HCT116 (cell line): ENCODE data around the gene PKNOX2. TPM values are rescaled to one million over a fixed set of nuclear protein-coding genes. Genes with fewer than 3 reads are reported as not detected.

Experiments
- ATAC-seq: fragments of 200-7000 bp; cut with Tn5 transposase; 2 replicates; pipeline ENCODE4 v1.9.1; 2020; ENCODE audit warnings: mild to moderate bottlenecking, moderate library complexity
- BruUV-seq: library from RNA; stranded (reverse); fragments of 400-500 nt; replicated peaks from 2 replicates; lab custom pipeline; 2021; lab: Mats Ljungman, UMichigan
- CTCF ChIA-PET: fragments of 300-600 bp; sonication (Branson Sonifier 250); formaldehyde crosslinking; loops from one replicate; lab custom pipeline; 2021; ENCODE audit warnings: antibody characterized with exemption; lab: Charles Lee
- POLR2A ChIA-PET: fragments of 300-600, 350-600 bp; sonication (Branson Sonifier 250); formaldehyde crosslinking; loops from one replicate; lab custom pipeline; 2021; ENCODE audit warnings: antibody characterized with exemption; lab: Charles Lee
- RAD21 ChIA-PET, 2 experiments: fragments of 300-600 bp; sonication (Branson Sonifier 250); formaldehyde crosslinking; loops; one replicate each; lab custom pipeline; 2023; ENCODE audit warnings: low total read pairs in 2 of 2; ENCODE audit not compliant: uncharacterized antibody in 2 of 2, unreplicated experiment in 2 of 2, low non-redundant PET in 1 of 2; lab: Charles Lee
- DNase-seq: peaks from one replicate; pipeline ENCODE4 v3.0.0-alpha.2; 2010; ENCODE audit warnings: low read depth, low spot score
- H2AFZ ChIP-seq: fragments of 200-600 bp; shearing (Covaris generic), sonication (generic); 2 replicates; pipeline ENCODE4 v1.6.1; 2017; ENCODE audit warnings: low read depth, mixed run types, mixed read lengths, antibody characterized with exemption, low read length; ENCODE audit not compliant: poor library complexity, severe bottlenecking
- H3K27ac ChIP-seq: 2 replicates; pipeline ENCODE4 v1.5.1; 2012; ENCODE audit warnings: low read depth, low read length
- H3K27me3 ChIP-seq: fragments of 200-600 bp; sonication (generic); 2 replicates; pipeline ENCODE4 v1.6.1; 2016; ENCODE audit warnings: mixed run types, low read length, mixed read lengths; ENCODE audit not compliant: insufficient read depth
- H3K36me3 ChIP-seq, 2 experiments: fragments of 200-500 bp in 1 of 2; fragments of 200-600 bp in 1 of 2; sonication (Bioruptor generic) in 1 of 2; sonication (generic) in 1 of 2; 2 replicates each; pipeline versions ENCODE4 v1.5.1 to v1.6.1; 2014 to 2016; ENCODE audit warnings: low read length in 2 of 2, inconsistent platforms in 1 of 2, mixed read lengths in 1 of 2, mixed run types in 1 of 2; ENCODE audit not compliant: insufficient read depth in 2 of 2, control insufficient read depth in 1 of 2
- H3K4me1 ChIP-seq, 2 experiments: fragments of 200-600 bp in 1 of 2; sonication (generic) in 1 of 2; 2 replicates each; pipeline versions ENCODE4 v1.5.1 to v1.6.1; 2012 to 2017; ENCODE audit warnings: low read length in 2 of 2, inconsistent platforms in 1 of 2, mild to moderate bottlenecking in 1 of 2, mixed read lengths in 1 of 2, mixed run types in 1 of 2, moderate library complexity in 1 of 2; ENCODE audit not compliant: insufficient read depth in 2 of 2, control insufficient read depth in 1 of 2
- H3K4me2 ChIP-seq: fragments of 200-600 bp; sonication (generic); 2 replicates; pipeline ENCODE4 v1.6.1; 2017; ENCODE audit warnings: mixed run types, low read length, mixed read lengths
- H3K4me3 ChIP-seq, 2 experiments: fragments of 200-600 bp in 1 of 2; sonication (generic) in 1 of 2; replicated peaks in 1 of 2; 2 replicates each; pipeline ENCODE4 v1.5.1; 2011 to 2016; ENCODE audit warnings: low read length in 2 of 2, control low read depth in 1 of 2, low read depth in 1 of 2, mild to moderate bottlenecking in 1 of 2, mixed read lengths in 1 of 2, mixed run types in 1 of 2
- H3K79me2 ChIP-seq: fragments of 200-600 bp; sonication (generic); 2 replicates; pipeline ENCODE4 v1.6.1; 2017; ENCODE audit warnings: mild to moderate bottlenecking, mixed run types, low read length, moderate library complexity, mixed read lengths; ENCODE audit not compliant: insufficient read depth
- H3K9ac ChIP-seq: fragments of 200-600 bp; sonication (generic); 2 replicates; pipeline ENCODE4 v1.6.1; 2016; ENCODE audit warnings: low read length, mixed read lengths
- H3K9me2 ChIP-seq: fragments of 200-600 bp; sonication (generic), shearing (Covaris generic); 2 replicates; pipeline ENCODE4 v1.6.1; 2017; ENCODE audit warnings: mixed run types, mild to moderate bottlenecking, moderate library complexity; ENCODE audit not compliant: insufficient read depth
- H3K9me3 ChIP-seq, 2 experiments: fragments of 200-500 bp in 1 of 2; fragments of 200-600 bp in 1 of 2; sonication (Bioruptor generic) in 1 of 2; sonication (generic) in 1 of 2; 2 replicates each; pipeline ENCODE4 v1.6.1; 2014 to 2017; ENCODE audit warnings: low read length in 2 of 2, mixed read lengths in 2 of 2, inconsistent platforms in 1 of 2, low read depth in 1 of 2, mild to moderate bottlenecking in 1 of 2, mixed run types in 1 of 2, moderate library complexity in 1 of 2; ENCODE audit not compliant: control insufficient read depth in 1 of 2, insufficient read depth in 1 of 2
- H4K20me1 ChIP-seq: fragments of 200-600 bp; sonication (generic), shearing (Covaris generic); 2 replicates; pipeline ENCODE4 v1.6.1; 2017; ENCODE audit warnings: mixed run types, mild to moderate bottlenecking, moderate library complexity; ENCODE audit not compliant: insufficient read depth
- CBX3 ChIP-seq: IDR thresholded peaks from 2 replicates; pipeline ENCODE4 v1.6.1; 2012; ENCODE audit warnings: low read depth
- EGR1 ChIP-seq: IDR thresholded peaks from 2 replicates; pipeline ENCODE4 v1.6.1; 2012; ENCODE audit warnings: low read depth
- POLR2AphosphoS5 ChIP-seq: IDR thresholded peaks from 2 replicates; pipeline ENCODE4 v1.6.1; 2011; ENCODE audit warnings: mild to moderate bottlenecking, low read depth, low read length, moderate library complexity
- RAD21 ChIP-seq: IDR thresholded peaks from 2 replicates; pipeline ENCODE4 v1.6.1; 2012; ENCODE audit warnings: low read depth, mild to moderate bottlenecking
- SIN3A ChIP-seq: IDR thresholded peaks from 2 replicates; pipeline ENCODE4 v1.6.1; 2012; ENCODE audit warnings: low read depth
- SRF ChIP-seq: IDR thresholded peaks from 2 replicates; pipeline ENCODE4 v1.6.1; 2012; ENCODE audit warnings: low read depth
- TCF7L2 ChIP-seq: IDR thresholded peaks from 2 replicates; pipeline ENCODE4 v1.7.0; 2011; ENCODE audit warnings: borderline replicate concordance, inconsistent platforms; ENCODE audit not compliant: insufficient read depth, insufficient read length; ENCODE audit errors: extremely low read depth
- YY1 ChIP-seq: IDR thresholded peaks from 2 replicates; pipeline ENCODE4 v1.6.1; 2011; ENCODE audit warnings: low read length, low read depth, moderate library complexity, mild to moderate bottlenecking; ENCODE audit not compliant: insufficient replicate concordance; ENCODE audit errors: extremely low read depth
- ZFX ChIP-seq: fragments of 450-650 bp; IDR thresholded peaks from 2 replicates; pipeline ENCODE4 v1.6.1; 2017
- intact Hi-C: fragments of 100-400 bp; cut with micrococcal nuclease; formaldehyde crosslinking; loops from 2 replicates; pipeline ENCODE4 v1.10.0; 2022
- total RNA-seq: library from RNA; stranded (reverse); gene quantifications from one replicate; pipeline ENCODE4 v1.2.1, GENCODE V29; 2021; ENCODE audit not compliant: unreplicated experiment
- TF ChIP-seq, protein P1 (sequence below), 3 experiments: fragments of 200-600 bp in 1 of 3; sonication (generic) in 1 of 3; IDR thresholded peaks in 2 of 3; conservative IDR thresholded peaks in 1 of 3; 2 replicates each; pipeline ENCODE4 v1.5.1; 2012 to 2017; ENCODE audit warnings: low read depth in 2 of 3, low read length in 2 of 3, antibody characterized with exemption in 1 of 3, borderline replicate concordance in 1 of 3, control low read depth in 1 of 3, mild to moderate bottlenecking in 1 of 3, mixed read lengths in 1 of 3, mixed run types in 1 of 3, moderate library complexity in 1 of 3; ENCODE audit not compliant: insufficient read depth in 1 of 3
- TF ChIP-seq, protein P2 (sequence below): IDR thresholded peaks from 2 replicates; pipeline ENCODE4 v1.6.1; 2011; ENCODE audit warnings: mild to moderate bottlenecking, low read length, moderate library complexity; ENCODE audit not compliant: insufficient replicate concordance; ENCODE audit errors: extremely low read depth
- TF ChIP-seq, protein P3 (sequence below): IDR thresholded peaks from 2 replicates; pipeline ENCODE4 v1.6.1; 2012

The PKNOX2 gene
- total RNA-seq, 1 experiment from 2014 or later, result 0.20 TPM

DNA sequence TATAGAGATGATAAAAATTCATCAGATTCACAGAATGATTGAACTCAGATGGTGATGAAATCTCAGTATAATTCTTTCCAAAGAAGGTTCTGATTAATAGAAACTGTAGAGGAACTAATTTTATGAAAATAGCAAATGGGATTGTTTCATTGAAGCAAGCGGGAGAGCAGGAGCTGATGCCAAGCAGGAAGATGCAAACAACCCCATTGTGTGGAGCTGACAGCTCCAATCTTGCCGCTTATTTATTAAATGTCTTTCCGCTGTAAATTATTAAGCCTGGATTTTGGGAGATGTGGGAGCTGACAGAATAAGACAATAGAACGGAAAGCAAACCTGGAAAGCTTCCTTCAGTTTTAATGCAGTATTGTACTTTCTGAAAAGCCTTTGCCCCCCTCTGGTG, 47.1 kb upstream of the PKNOX2 start:
- DNase-seq, result no peak
- Histone ChIP-seq H3K27ac (no peak overlapping the region), H2AFZ (no peak overlapping the region), H3K4me2 (no peak overlapping the region), H3K9me2 (no peaks in the 10 kb centered on the region), H3K9me3 (no peaks in the 10 kb centered on the region), H3K36me3 (no peaks in the 10 kb centered on the region), H3K9ac (no peak overlapping the region), H3K79me2 (no peaks in the 10 kb centered on the region), H3K4me3 (no peak overlapping the region), H4K20me1 (no peaks in the 10 kb centered on the region), H3K27me3 (no peaks in the 10 kb centered on the region), H3K4me1 (peaks cover 0 to 4% of the 10 kb centered on the region in 2 experiments; a peak in 1 of 4 replicates)
- TF ChIP-seq YY1 (no peak), POLR2AphosphoS5 (no peak), EGR1 (no peak), SRF (no peak), TCF7L2 (no peak), CBX3 (no peak), SIN3A (no peak), RAD21 (no peak), ZFX (no peak)
- TF ChIP-seq, protein P1, sequence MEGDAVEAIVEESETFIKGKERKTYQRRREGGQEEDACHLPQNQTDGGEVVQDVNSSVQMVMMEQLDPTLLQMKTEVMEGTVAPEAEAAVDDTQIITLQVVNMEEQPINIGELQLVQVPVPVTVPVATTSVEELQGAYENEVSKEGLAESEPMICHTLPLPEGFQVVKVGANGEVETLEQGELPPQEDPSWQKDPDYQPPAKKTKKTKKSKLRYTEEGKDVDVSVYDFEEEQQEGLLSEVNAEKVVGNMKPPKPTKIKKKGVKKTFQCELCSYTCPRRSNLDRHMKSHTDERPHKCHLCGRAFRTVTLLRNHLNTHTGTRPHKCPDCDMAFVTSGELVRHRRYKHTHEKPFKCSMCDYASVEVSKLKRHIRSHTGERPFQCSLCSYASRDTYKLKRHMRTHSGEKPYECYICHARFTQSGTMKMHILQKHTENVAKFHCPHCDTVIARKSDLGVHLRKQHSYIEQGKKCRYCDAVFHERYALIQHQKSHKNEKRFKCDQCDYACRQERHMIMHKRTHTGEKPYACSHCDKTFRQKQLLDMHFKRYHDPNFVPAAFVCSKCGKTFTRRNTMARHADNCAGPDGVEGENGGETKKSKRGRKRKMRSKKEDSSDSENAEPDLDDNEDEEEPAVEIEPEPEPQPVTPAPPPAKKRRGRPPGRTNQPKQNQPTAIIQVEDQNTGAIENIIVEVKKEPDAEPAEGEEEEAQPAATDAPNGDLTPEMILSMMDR (IDR thresholded peaks at IDR 0.05 in 2 of 3, conservative IDR thresholded peaks at IDR 0.05 in 1 of 3; ENCODE audit: borderline replicate concordance in 1 of 3, insufficient read depth in 1 of 3, low read depth in 2 of 3, low read length in 2 of 3), result no peak
- TF ChIP-seq, protein P2, sequence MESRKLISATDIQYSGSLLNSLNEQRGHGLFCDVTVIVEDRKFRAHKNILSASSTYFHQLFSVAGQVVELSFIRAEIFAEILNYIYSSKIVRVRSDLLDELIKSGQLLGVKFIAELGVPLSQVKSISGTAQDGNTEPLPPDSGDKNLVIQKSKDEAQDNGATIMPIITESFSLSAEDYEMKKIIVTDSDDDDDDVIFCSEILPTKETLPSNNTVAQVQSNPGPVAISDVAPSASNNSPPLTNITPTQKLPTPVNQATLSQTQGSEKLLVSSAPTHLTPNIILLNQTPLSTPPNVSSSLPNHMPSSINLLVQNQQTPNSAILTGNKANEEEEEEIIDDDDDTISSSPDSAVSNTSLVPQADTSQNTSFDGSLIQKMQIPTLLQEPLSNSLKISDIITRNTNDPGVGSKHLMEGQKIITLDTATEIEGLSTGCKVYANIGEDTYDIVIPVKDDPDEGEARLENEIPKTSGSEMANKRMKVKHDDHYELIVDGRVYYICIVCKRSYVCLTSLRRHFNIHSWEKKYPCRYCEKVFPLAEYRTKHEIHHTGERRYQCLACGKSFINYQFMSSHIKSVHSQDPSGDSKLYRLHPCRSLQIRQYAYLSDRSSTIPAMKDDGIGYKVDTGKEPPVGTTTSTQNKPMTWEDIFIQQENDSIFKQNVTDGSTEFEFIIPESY, result no peak
- TF ChIP-seq, protein P3, sequence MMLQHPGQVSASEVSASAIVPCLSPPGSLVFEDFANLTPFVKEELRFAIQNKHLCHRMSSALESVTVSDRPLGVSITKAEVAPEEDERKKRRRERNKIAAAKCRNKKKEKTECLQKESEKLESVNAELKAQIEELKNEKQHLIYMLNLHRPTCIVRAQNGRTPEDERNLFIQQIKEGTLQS, result no peak
- CTCF ChIA-PET, result interaction anchor here (1.2 to 1.7 kb wide), 2 partner anchors 25 to 27 kb away, joined by 3 to 6 read pairs; no protein-coding TSS in a partner anchor
- no peak for ATAC-seq
- POLR2A ChIA-PET, result no interaction called here
- RAD21 ChIA-PET, result no interaction called here
- no TSS peak for BruUV-seq
- intact Hi-C loops, result no loop called here
